SK-N-SH treated with all-trans-retinoic acid at 6 μM for 48 hours (cell line): ENCODE measurements around the gene TIAM2.

ENCODE experiments used
- ATAC-seq: fragments of 200-7000 bp; cut with Tn5 transposase; 3 replicates; pipeline ENCODE4 v1.9.1; 2020; ENCODE audit warnings: mild to moderate bottlenecking, moderate library complexity
- BACH2 ChIP-seq: fragments of 250-450 bp; sonication (Bioruptor Pico); IDR thresholded peaks from 2 replicates; pipeline ENCODE4 v1.9.0; 2021; ENCODE audit warnings: mild to moderate bottlenecking, borderline replicate concordance
- CREB5 ChIP-seq: fragments of 250-450 bp; sonication (Bioruptor Pico); IDR thresholded peaks from 2 replicates; pipeline ENCODE4 v1.5.1; 2020; ENCODE audit warnings: low read depth, mild to moderate bottlenecking, moderate library complexity
- ESRRG ChIP-seq: fragments of 250-450 bp; sonication (Bioruptor Pico); IDR thresholded peaks from 2 replicates; pipeline ENCODE4 v1.6.1; 2021; ENCODE audit warnings: mild to moderate bottlenecking
- ISL1 ChIP-seq: fragments of 250-450 bp; sonication (Bioruptor Pico); IDR thresholded peaks from 2 replicates; pipeline ENCODE4 v2.1.2; 2022; ENCODE audit warnings: mild to moderate bottlenecking, moderate library complexity
- OSR1 ChIP-seq: fragments of 250-450 bp; sonication (Bioruptor Pico); IDR thresholded peaks from 2 replicates; pipeline ENCODE4 v1.8.0; 2022; ENCODE audit warnings: moderate library complexity, mild to moderate bottlenecking, inconsistent platforms
- PATZ1 ChIP-seq: fragments of 250-450 bp; sonication (Bioruptor Pico); IDR thresholded peaks from 2 replicates; pipeline ENCODE4 v1.8.0; 2020; ENCODE audit warnings: mild to moderate bottlenecking, moderate library complexity, borderline replicate concordance
- PPARA ChIP-seq: fragments of 250-450 bp; sonication (Bioruptor Pico); IDR thresholded peaks from 2 replicates; pipeline ENCODE4 v1.5.0; 2020; ENCODE audit warnings: mild to moderate bottlenecking, borderline replicate concordance
- RARB ChIP-seq: fragments of 250-450 bp; sonication (Bioruptor Pico); IDR thresholded peaks from 2 replicates; pipeline ENCODE4 v1.8.0; 2021; ENCODE audit warnings: mild to moderate bottlenecking, moderate library complexity
- SNAI2 ChIP-seq: fragments of 250-450 bp; sonication (Bioruptor Pico); IDR thresholded peaks from 2 replicates; pipeline ENCODE4 v1.5.0; 2020; ENCODE audit warnings: mild to moderate bottlenecking, moderate library complexity
- TCF4 ChIP-seq: fragments of 250-450 bp; sonication (Bioruptor Pico); IDR thresholded peaks from 2 replicates; pipeline ENCODE4 v1.8.0; 2021; ENCODE audit warnings: mild to moderate bottlenecking, moderate library complexity, borderline replicate concordance
- TOX ChIP-seq: fragments of 250-450 bp; sonication (Bioruptor Pico); IDR thresholded peaks from 2 replicates; pipeline ENCODE4 v1.8.0; 2021; ENCODE audit warnings: mild to moderate bottlenecking, moderate library complexity, borderline replicate concordance
- TSHZ2 ChIP-seq: fragments of 250-450 bp; sonication (Bioruptor Pico); IDR thresholded peaks from 2 replicates; pipeline ENCODE4 v1.5.0; 2020; ENCODE audit warnings: mild to moderate bottlenecking, moderate library complexity
- ZC3H10 ChIP-seq: fragments of 250-450 bp; sonication (Bioruptor Pico); IDR thresholded peaks from 2 replicates; pipeline ENCODE4 v1.5.1; 2021; ENCODE audit warnings: mild to moderate bottlenecking, moderate library complexity
- ZFP3 ChIP-seq: fragments of 250-450 bp; sonication (Bioruptor Pico); IDR thresholded peaks from 2 replicates; pipeline ENCODE4 v1.5.0; 2020; ENCODE audit warnings: mild to moderate bottlenecking, moderate library complexity
- ZFP30 ChIP-seq: fragments of 450-650 bp; formaldehyde crosslinking; IDR thresholded peaks from 2 replicates; pipeline ENCODE4 v1.5.0; 2022; ENCODE audit warnings: mild to moderate bottlenecking, moderate library complexity
- ZNF565 ChIP-seq: fragments of 450-650 bp; formaldehyde crosslinking; conservative IDR thresholded peaks from 2 replicates; pipeline ENCODE4 v1.5.0; 2020; ENCODE audit warnings: low read depth, mild to moderate bottlenecking, moderate library complexity
- ZNF70 ChIP-seq: fragments of 450-650 bp; formaldehyde crosslinking; IDR thresholded peaks from 2 replicates; pipeline ENCODE4 v1.5.0; 2020; ENCODE audit warnings: mild to moderate bottlenecking, moderate library complexity

TIAM2 gene

GRCh38 chr6:155273431-155273830, 278.3 kb downstream of the TIAM2 start (continued):
- TF ChIP-seq TSHZ2 (CRISPR knock-in tag) (0 out of 2 replicates have a peak, but pooled peaks have one; percentile 51), BACH2 (peak; percentile 83; the same call in 1 of the 2 replicates), TCF4 (CRISPR knock-in tag) (no peak), OSR1 (CRISPR knock-in tag) (no peak), ZFP30 (CRISPR knock-in tag) (no peak), PATZ1 (CRISPR knock-in tag) (peak; percentile 77; the same call in 1 of the 2 replicates), ZC3H10 (CRISPR knock-in tag) (no peak), CREB5 (CRISPR knock-in tag) (no peak)

GRCh38 chr6:155274106-155274505, 279.0 kb downstream of the TIAM2 start:
- no peak for TF ChIP-seq PPARA (CRISPR knock-in tag)
- TF ChIP-seq TOX (CRISPR knock-in tag): 0 out of 2 replicates have a peak, but pooled peaks have one; percentile 35
- TF ChIP-seq CREB5 (CRISPR knock-in tag): no peak
- no peak for TF ChIP-seq RARB (CRISPR knock-in tag)
- no peak for TF ChIP-seq PATZ1 (CRISPR knock-in tag)
- peak; percentile 57 for ATAC-seq

- TF ChIP-seq ESRRG (CRISPR knock-in tag) (no peak), TSHZ2 (CRISPR knock-in tag) (no peak), RARB (CRISPR knock-in tag) (no peak), ISL1 (CRISPR knock-in tag) (no peak), PPARA (CRISPR knock-in tag) (no peak), ZC3H10 (CRISPR knock-in tag) (no peak), BACH2 (no peak), ZFP3 (CRISPR knock-in tag) (no peak), PATZ1 (CRISPR knock-in tag) (no peak), ZNF565 (CRISPR knock-in tag) (no peak), CREB5 (CRISPR knock-in tag) (no peak), TOX (CRISPR knock-in tag) (no peak), ZNF70 (CRISPR knock-in tag) (no peak), SNAI2 (CRISPR knock-in tag) (no peak), TCF4 (CRISPR knock-in tag) (no peak)
- ATAC-seq: peak; percentile 44
Observed at GRCh38 chr6:155274533-155274932, 279.4 kb downstream of the TIAM2 start.
